Prostate gland (tissue), 2 donors: ENCODE measurements around the gene CPZ. TPM values are rescaled to one million over a fixed set of nuclear protein-coding genes. Genes with fewer than 3 reads are reported as not detected.
A peak's percentile ranks its signal among the peaks of the same experiment; 100 is the strongest.

Source experiments
- DNase-seq: peaks from one replicate; pipeline ENCODE4 v3.0.0-alpha.2; 2019; ENCODE audit warnings: low spot score
- H3K27ac ChIP-seq, 2 donors: fragments of 200-600 bp; sonication (generic); 2 replicates each; pipeline ENCODE4 v1.5.1; 2017 to 2019
- H3K27me3 ChIP-seq: fragments of 200-600 bp; sonication (generic); replicated peaks from 2 replicates; pipeline ENCODE4 v1.5.1; 2019; ENCODE audit not compliant: insufficient read depth
- H3K36me3 ChIP-seq, 2 donors: fragments of 200-600 bp; sonication (generic); 1 replicate in 1 of 2; 2 replicates in 1 of 2; pipeline versions ENCODE4 v1.5.1 to v1.8.1; 2017 to 2019
- H3K4me1 ChIP-seq: fragments of 200-600 bp; sonication (generic); replicated peaks from 2 replicates; pipeline ENCODE4 v1.5.1; 2019
- H3K4me3 ChIP-seq, 2 donors: fragments of 200-600 bp; sonication (generic); 2 replicates each; pipeline ENCODE4 v1.5.1; 2017 to 2019
- H3K9me3 ChIP-seq: fragments of 200-600 bp; sonication (generic); 2 replicates; pipeline ENCODE4 v1.5.1; 2017
- POLR2A ChIP-seq: fragments of 450-650 bp; IDR thresholded peaks from one replicate; pipeline ENCODE4 v1.6.1; 2016; ENCODE audit warnings: antibody characterized with exemption, mild to moderate bottlenecking
- POLR2AphosphoS5 ChIP-seq: sonication (generic); formaldehyde crosslinking; IDR thresholded peaks from one replicate; pipeline ENCODE4 v1.6.1; 2017; ENCODE audit warnings: antibody characterized with exemption
- WGBS: methylation state at CpG from one replicate; pipeline ENCODE4 v1.1.5; 2018; 5-methylcytosine and 5-hydroxymethylcytosine counted together
- intact Hi-C: fragments of 100-400 bp; cut with DNase I; formaldehyde crosslinking; loops from one replicate; pipeline ENCODE4 v1.14.2; 2022
- total RNA-seq, 2 donors: library from RNA; depleted of rRNA; stranded (reverse); fragments of >200 nt; gene quantifications; one replicate each; pipeline ENCODE4 v1.1.0, GENCODE V29; 2016
- TF ChIP-seq, protein P1 (sequence below), 4 experiments: fragments of 200-600 bp in 2 of 4; fragments of 450-650 bp in 2 of 4; sonication (generic) in 2 of 4; IDR thresholded peaks; 1 replicate in 3 of 4; 2 replicates in 1 of 4; pipeline ENCODE4 v1.5.1; 2016 to 2019; ENCODE audit warnings: antibody characterized with exemption in 4 of 4, mild to moderate bottlenecking in 2 of 4, moderate library complexity in 2 of 4

Gene CPZ
- total RNA-seq, 2 donors from 2014 or later, result 0.73 to 15.1 TPM

- TF ChIP-seq, protein P1, sequence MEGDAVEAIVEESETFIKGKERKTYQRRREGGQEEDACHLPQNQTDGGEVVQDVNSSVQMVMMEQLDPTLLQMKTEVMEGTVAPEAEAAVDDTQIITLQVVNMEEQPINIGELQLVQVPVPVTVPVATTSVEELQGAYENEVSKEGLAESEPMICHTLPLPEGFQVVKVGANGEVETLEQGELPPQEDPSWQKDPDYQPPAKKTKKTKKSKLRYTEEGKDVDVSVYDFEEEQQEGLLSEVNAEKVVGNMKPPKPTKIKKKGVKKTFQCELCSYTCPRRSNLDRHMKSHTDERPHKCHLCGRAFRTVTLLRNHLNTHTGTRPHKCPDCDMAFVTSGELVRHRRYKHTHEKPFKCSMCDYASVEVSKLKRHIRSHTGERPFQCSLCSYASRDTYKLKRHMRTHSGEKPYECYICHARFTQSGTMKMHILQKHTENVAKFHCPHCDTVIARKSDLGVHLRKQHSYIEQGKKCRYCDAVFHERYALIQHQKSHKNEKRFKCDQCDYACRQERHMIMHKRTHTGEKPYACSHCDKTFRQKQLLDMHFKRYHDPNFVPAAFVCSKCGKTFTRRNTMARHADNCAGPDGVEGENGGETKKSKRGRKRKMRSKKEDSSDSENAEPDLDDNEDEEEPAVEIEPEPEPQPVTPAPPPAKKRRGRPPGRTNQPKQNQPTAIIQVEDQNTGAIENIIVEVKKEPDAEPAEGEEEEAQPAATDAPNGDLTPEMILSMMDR (IDR thresholded peaks at IDR 0.05), result peak; percentile 20 to 72 (median 64)
- TF ChIP-seq POLR2A (no peak), POLR2AphosphoS5 (peak; percentile 15)
- no peak overlapping the region for H3K27ac ChIP-seq
- WGBS, result 58% methylated on average over 24 of the region's 24 CpGs
- peak; percentile 55 for DNase-seq
- H3K4me3 ChIP-seq, result no peak overlapping the region
- H3K27me3 ChIP-seq, result peaks cover 12% of the 10 kb centered on the region
- H3K9me3 ChIP-seq, result no peaks in the 10 kb centered on the region
- intact Hi-C loops, result loop anchor here (5.0 kb wide), 1 partner anchor 352 kb away; no protein-coding TSS in a partner anchor
- H3K4me1 ChIP-seq, result peaks cover 7% of the 10 kb centered on the region
- H3K36me3 ChIP-seq, result no peaks in the 10 kb centered on the region
Observed at GRCh38 chr4:8594097-8595038, 1.8 kb downstream of the CPZ start.

DNA sequence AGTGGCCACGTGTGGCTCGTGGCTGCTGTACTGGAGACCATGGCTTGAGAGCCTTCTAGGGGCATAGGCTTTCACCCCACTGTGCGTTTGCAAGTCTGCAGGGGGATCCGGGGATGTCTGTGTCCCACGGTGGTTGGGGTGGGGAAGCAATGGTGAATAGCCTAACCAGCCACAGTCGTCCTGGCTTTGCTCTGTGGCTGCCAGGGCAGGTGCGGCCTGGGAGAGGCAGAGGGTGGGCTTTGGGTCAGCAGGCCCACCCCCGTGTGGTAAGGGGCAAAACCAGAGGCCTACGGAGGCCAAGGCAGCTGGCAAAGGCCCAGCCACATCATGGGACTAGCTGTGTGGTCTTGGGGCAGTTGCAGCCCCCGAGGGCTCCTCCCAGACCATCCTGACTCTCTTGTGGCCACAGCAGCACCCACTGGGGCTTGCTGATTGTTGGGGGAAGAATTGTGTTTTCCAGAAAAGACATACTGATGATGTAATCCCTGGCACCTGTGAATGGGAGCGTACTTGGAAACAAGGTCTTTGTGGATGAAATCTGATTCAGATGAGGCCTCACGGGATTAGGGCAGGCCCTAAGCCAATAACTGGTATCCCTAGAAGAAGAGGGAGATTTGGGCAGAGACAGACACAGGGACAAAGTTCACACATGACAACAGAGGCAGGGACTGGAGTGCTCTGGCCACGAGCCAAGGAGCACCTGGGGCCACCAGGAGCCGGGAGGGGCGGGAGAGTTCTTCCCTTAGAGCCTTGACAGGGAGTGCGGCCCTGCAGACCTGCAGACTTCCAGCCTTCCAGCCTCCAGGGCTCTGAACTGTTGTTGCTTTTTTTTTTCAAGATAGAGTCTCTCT is 2.9 kb downstream of the CPZ start:
- no peak for DNase-seq

GRCh38 chr4:8596891-8597290 is 4.3 kb downstream of the CPZ start:
- peaks cover 7% of the 10 kb centered on the region for H3K4me1 ChIP-seq
- no peak for DNase-seq
- no peak overlapping the region for H3K27ac ChIP-seq
- H3K4me3 ChIP-seq, result no peak overlapping the region
- H3K27me3 ChIP-seq, result peaks cover 12% of the 10 kb centered on the region
- H3K36me3 ChIP-seq, result no peaks in the 10 kb centered on the region
- H3K9me3 ChIP-seq, result no peaks in the 10 kb centered on the region
- TF ChIP-seq, protein P1 (IDR thresholded peaks at IDR 0.05), result no peak
- TF ChIP-seq POLR2AphosphoS5 (no peak), POLR2A (no peak)
- 84% methylated on average over 9 of the region's 9 CpGs for WGBS
- intact Hi-C loops, result no loop called here

More for the DNA sequence above, 2.9 kb downstream of the CPZ start:
- H3K27me3 ChIP-seq, result peaks cover 12% of the 10 kb centered on the region
- no peak for TF ChIP-seq POLR2A
- TF ChIP-seq, protein P1 (IDR thresholded peaks at IDR 0.05), result no peak
- TF ChIP-seq POLR2AphosphoS5, result no peak
- no peaks in the 10 kb centered on the region for H3K9me3 ChIP-seq
- peaks cover 7% of the 10 kb centered on the region for H3K4me1 ChIP-seq
- H3K36me3 ChIP-seq, result no peaks in the 10 kb centered on the region
- WGBS, result 62% methylated on average over 16 of the region's 16 CpGs
- no peak overlapping the region for H3K4me3 ChIP-seq
- no peak overlapping the region for H3K27ac ChIP-seq
- intact Hi-C loops, result no loop called here

DNA sequence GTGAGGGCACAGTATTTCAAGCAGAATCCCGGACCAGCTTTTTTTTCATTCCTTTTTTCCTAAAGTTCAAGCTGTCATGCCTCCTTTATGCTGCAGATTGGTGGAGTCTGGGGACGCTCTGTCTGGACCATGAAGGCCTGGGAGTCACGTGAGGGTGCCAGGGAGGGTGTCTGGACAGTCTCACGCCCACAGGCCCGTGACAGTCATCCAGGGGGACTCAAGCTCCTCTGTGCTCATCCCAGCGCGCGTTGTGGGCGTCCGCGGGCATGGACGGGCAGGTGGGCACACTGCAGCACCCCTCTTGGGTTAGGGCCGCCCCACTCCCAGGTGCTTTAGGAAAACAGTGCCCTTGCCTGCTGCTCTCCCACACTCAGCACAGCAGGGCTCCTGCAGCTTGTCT is 4.8 kb downstream of the CPZ start:
- Histone ChIP-seq H3K27me3 (peaks cover 8% of the 10 kb centered on the region), H3K36me3 (no peaks in the 10 kb centered on the region), H3K27ac (no peak overlapping the region), H3K4me1 (peaks cover 3% of the 10 kb centered on the region), H3K4me3 (no peak overlapping the region), H3K9me3 (no peaks in the 10 kb centered on the region)
- TF ChIP-seq, protein P1 (IDR thresholded peaks at IDR 0.05), result no peak
- TF ChIP-seq POLR2AphosphoS5 (no peak), POLR2A (no peak)
- intact Hi-C loops, result no loop called here
- no peak for DNase-seq
- 91% methylated on average over 13 of the region's 13 CpGs for WGBS
